Skeletal muscle tissue (tissue), 4 donors: Measurements from ENCODE around the gene LYL1. TPM values are rescaled to one million over a fixed set of nuclear protein-coding genes. Genes with fewer than 3 reads are reported as not detected.
A peak's percentile ranks its signal among the peaks of the same experiment; 100 is the strongest.

ENCODE experiments used
- H3K27ac ChIP-seq: one replicate; pipeline ENCODE4 v1.7.0; 2013; ENCODE audit warnings: mild to moderate bottlenecking, low read depth, low read length, inconsistent platforms
- H3K27me3 ChIP-seq, 3 donors: one replicate each; pipeline ENCODE4 v1.7.0; 2013; ENCODE audit warnings: low read length in 3 of 3; ENCODE audit not compliant: control insufficient read depth in 3 of 3, insufficient read depth in 3 of 3
- H3K36me3 ChIP-seq, 3 donors: one replicate each; pipeline ENCODE4 v1.7.0; 2013; ENCODE audit warnings: low read length in 3 of 3; ENCODE audit not compliant: control insufficient read depth in 3 of 3, insufficient read depth in 3 of 3
- H3K4me1 ChIP-seq, 3 donors: one replicate each; pipeline ENCODE4 v1.7.0; 2013; ENCODE audit warnings: low read length in 3 of 3, mild to moderate bottlenecking in 3 of 3; ENCODE audit not compliant: control insufficient read depth in 3 of 3, insufficient read depth in 3 of 3
- H3K4me3 ChIP-seq, 3 donors: one replicate each; pipeline ENCODE4 v1.7.0; 2013; ENCODE audit warnings: low read length in 3 of 3
- H3K9ac ChIP-seq, 3 donors: one replicate each; pipeline ENCODE4 v1.7.0; 2013; ENCODE audit warnings: low read length in 3 of 3, mild to moderate bottlenecking in 3 of 3, moderate library complexity in 2 of 3, low read depth in 1 of 3
- H3K9me3 ChIP-seq, 3 donors: one replicate each; pipeline ENCODE4 v1.7.0; 2013; ENCODE audit warnings: low read length in 3 of 3; ENCODE audit not compliant: control insufficient read depth in 3 of 3
- total RNA-seq: library from RNA; depleted of rRNA; stranded (reverse); fragments of >200 nt; gene quantifications from one replicate; pipeline ENCODE4 v1.2.3, GENCODE V29; 2014
- donor health status: Osteomylitis.

LYL1 gene
- total RNA-seq, 1 donor from 2014 or later = 13.6 TPM

- Histone ChIP-seq H3K27me3 (no peaks in the 10 kb centered on the region), H3K4me1 (peaks cover 0 to 7% (median 0%) of the 10 kb centered on the region in 3 donors), H3K9me3 (no peaks in the 10 kb centered on the region), H3K36me3 (peaks cover 4 to 10% (median 8%) of the 10 kb centered on the region in 3 donors), H3K9ac (no peak overlapping the region), H3K27ac (no peak overlapping the region), H3K4me3 (no peak overlapping the region)
Observed at GRCh38 chr19:13130886-13131490, 28.3 kb upstream of the LYL1 start.

DNA sequence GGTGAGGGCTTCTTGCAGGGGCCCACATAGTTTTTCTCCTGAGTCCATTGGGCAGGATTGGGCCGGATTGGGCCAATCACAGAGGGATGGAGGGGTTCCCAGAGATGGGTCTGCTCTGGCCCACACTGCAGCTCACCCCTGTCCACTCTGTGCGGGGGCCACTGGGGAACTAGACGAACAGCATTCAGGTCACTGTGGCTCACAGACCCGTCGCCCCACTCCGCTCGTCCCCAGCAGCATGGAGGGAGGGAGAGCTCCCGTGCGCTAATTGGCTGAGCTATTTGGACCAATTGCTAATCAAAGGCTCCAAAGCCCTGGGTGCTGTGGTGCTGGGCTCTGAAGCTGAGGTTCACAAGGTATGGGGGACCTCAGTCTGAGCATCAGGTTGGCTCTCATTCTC lies 26.7 kb upstream of the LYL1 start:
- H3K27me3 ChIP-seq = no peaks in the 10 kb centered on the region
- peaks cover 0 to 2% (median 0%) of the 10 kb centered on the region in 3 donors for H3K4me1 ChIP-seq
- H3K4me3 ChIP-seq = no peak overlapping the region
- H3K9ac ChIP-seq = no peak overlapping the region
- H3K9me3 ChIP-seq = no peaks in the 10 kb centered on the region
- no peak overlapping the region for H3K27ac ChIP-seq
- H3K36me3 ChIP-seq = peaks cover 0 to 3% (median 0%) of the 10 kb centered on the region in 3 donors

GRCh38 chr19:13128583-13128982 lies 25.9 kb upstream of the LYL1 start:
- peaks cover 0 to 3% (median 0%) of the 10 kb centered on the region in 3 donors for H3K36me3 ChIP-seq
- no peaks in the 10 kb centered on the region for H3K27me3 ChIP-seq
- peaks cover 0 to 2% (median 0%) of the 10 kb centered on the region in 3 donors for H3K4me1 ChIP-seq
- H3K9ac ChIP-seq = peak overlapping the region in 1 of 3 donors; percentile 8
- H3K9me3 ChIP-seq = no peaks in the 10 kb centered on the region
- no peak overlapping the region for H3K4me3 ChIP-seq
- no peak overlapping the region for H3K27ac ChIP-seq

DNA sequence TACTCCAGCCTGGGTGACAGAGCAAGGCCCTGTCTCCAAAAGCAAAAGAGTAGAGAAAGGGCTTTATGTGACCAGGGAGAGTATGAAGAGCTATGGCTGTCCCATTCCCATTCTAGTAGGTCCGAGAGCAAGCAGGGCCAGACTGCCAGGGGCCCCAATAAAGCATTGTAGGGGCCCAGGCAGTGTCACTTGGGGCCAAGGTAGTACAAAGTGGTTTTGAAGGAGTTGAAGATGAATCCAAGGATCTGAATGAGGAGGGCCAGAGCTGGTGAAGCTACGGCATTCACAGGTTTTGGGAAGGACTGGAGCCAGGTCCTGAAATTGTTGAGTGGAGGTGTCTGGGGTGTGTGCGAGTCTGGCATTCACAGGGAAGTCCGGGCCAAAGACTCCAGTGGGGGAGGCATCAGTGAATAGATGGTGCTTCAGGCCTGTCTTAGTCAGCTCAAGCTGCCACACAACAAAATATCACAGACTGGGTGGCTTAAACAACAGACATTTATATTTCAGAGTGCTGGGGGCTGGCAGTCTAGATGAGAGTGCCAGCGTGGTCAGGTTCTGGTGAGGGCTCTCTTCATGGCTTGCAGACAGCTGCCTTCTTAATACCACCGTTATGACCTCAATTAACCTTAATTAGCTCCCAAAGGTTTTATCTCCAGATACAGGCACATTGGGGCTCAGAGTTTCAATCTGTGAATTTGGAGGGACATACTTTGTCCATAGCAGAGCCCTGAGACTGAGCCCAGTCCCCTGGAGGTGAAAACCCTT lies 25.3 kb upstream of the LYL1 start:
- Histone ChIP-seq H3K27me3 (no peaks in the 10 kb centered on the region), H3K4me3 (no peak overlapping the region), H3K9me3 (no peaks in the 10 kb centered on the region), H3K27ac (no peak overlapping the region), H3K9ac (no peak overlapping the region), H3K36me3 (peaks cover 0 to 3% (median 0%) of the 10 kb centered on the region in 3 donors), H3K4me1 (peaks cover 0 to 2% (median 0%) of the 10 kb centered on the region in 3 donors)

- H3K9ac ChIP-seq = no peak overlapping the region
- peaks cover under 1 to 4% (median 1%) of the 10 kb centered on the region in 3 donors for H3K4me1 ChIP-seq
- no peak overlapping the region for H3K27ac ChIP-seq
- H3K27me3 ChIP-seq = no peaks in the 10 kb centered on the region
- no peak overlapping the region for H3K4me3 ChIP-seq
- H3K36me3 ChIP-seq = no peaks in the 10 kb centered on the region
- H3K9me3 ChIP-seq = no peaks in the 10 kb centered on the region
Observed at GRCh38 chr19:13127051-13127450, 24.4 kb upstream of the LYL1 start.

- no peaks in the 10 kb centered on the region for H3K9me3 ChIP-seq
- no peak overlapping the region for H3K4me3 ChIP-seq
- no peaks in the 10 kb centered on the region for H3K27me3 ChIP-seq
- H3K36me3 ChIP-seq = peaks cover 0 to 4% (median 2%) of the 10 kb centered on the region in 3 donors
- no peak overlapping the region for H3K9ac ChIP-seq
- peaks cover 26 to 28% (median 26%) of the 10 kb centered on the region in 3 donors for H3K4me1 ChIP-seq
- H3K27ac ChIP-seq = no peak overlapping the region
Observed at GRCh38 chr19:13122980-13123957, 20.6 kb upstream of the LYL1 start.

GRCh38 chr19:13122275-13122878 lies 19.7 kb upstream of the LYL1 start:
- Histone ChIP-seq H3K36me3 (peaks cover 0 to 4% (median 2%) of the 10 kb centered on the region in 3 donors), H3K27ac (no peak overlapping the region), H3K4me1 (peaks cover 27 to 33% (median 30%) of the 10 kb centered on the region in 3 donors), H3K4me3 (no peak overlapping the region), H3K9me3 (no peaks in the 10 kb centered on the region), H3K27me3 (no peaks in the 10 kb centered on the region), H3K9ac (no peak overlapping the region)

DNA sequence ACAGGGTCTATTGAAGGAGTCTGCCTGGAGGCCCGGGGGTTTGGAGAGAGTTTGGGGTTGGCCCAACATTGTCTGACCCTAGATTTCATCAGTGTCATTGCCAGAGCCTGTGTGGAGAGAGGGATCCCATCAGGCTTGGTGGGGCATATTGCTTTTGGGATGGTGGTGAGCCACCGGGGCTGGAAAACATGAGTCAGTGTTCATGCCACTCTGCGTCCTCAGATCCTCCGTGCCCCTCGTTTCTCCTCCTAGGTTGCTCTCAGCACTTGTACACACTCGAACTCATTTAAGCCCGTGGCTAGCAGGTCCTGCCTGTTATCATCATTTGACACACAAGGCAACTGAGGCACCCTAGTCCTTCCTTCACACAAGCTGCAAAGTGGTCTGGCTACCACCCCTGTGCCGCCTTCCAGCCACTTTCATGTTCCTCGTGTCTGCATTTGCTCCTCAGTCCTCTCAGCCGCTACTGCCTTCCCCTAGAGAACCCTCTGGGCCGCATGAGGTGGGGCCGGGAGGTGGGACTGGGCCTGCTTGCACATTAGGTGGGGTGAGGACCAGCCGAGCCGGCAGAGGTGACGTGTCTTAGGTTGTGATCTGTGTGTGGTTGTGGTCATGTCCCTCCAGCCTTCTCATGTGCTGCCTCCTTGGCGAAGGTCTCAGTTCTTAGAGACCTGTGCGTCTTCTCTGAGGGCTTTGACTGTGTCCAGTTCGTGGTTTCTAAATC lies 19.1 kb upstream of the LYL1 start:
- H3K4me3 ChIP-seq = no peak overlapping the region
- peaks cover 34 to 38% (median 36%) of the 10 kb centered on the region in 3 donors for H3K4me1 ChIP-seq
- peaks cover 0 to 4% (median 2%) of the 10 kb centered on the region in 3 donors for H3K36me3 ChIP-seq
- peak overlapping the region in 2 of 3 donors; percentile 19 to 51 for H3K9ac ChIP-seq
- H3K9me3 ChIP-seq = no peaks in the 10 kb centered on the region
- no peak overlapping the region for H3K27ac ChIP-seq
- no peaks in the 10 kb centered on the region for H3K27me3 ChIP-seq

GRCh38 chr19:13120817-13121216 lies 18.2 kb upstream of the LYL1 start:
- H3K4me3 ChIP-seq = no peak overlapping the region
- peak overlapping the region in 1 of 3 donors; percentile 43 for H3K9ac ChIP-seq
- H3K9me3 ChIP-seq = no peaks in the 10 kb centered on the region
- no peak overlapping the region for H3K27ac ChIP-seq
- H3K36me3 ChIP-seq = peaks cover 0 to 4% (median 2%) of the 10 kb centered on the region in 3 donors
- peaks cover 38 to 44% (median 43%) of the 10 kb centered on the region in 3 donors for H3K4me1 ChIP-seq
- no peaks in the 10 kb centered on the region for H3K27me3 ChIP-seq
